Sigmoid colon (tissue), 7 donors: ENCODE data around the gene EFHD1. TPM values are rescaled to one million over a fixed set of nuclear protein-coding genes. Genes with fewer than 3 reads are reported as not detected.

Experiments
- DNase-seq: peaks from one replicate; pipeline ENCODE4 v3.0.0-alpha.2; 2019
- H3K27ac ChIP-seq, 4 donors: fragments of 200-600 bp; sonication (generic); one replicate each; pipeline ENCODE4 v1.5.1; 2016 to 2019; ENCODE audit warnings: mild to moderate bottlenecking in 1 of 4
- H3K27me3 ChIP-seq, 3 donors: fragments of 200-600 bp; sonication (generic); one replicate each; pipeline ENCODE4 v1.5.1; 2019; ENCODE audit warnings: mild to moderate bottlenecking in 1 of 3
- H3K36me3 ChIP-seq, 4 donors: fragments of 200-600 bp; sonication (generic); one replicate each; pipeline ENCODE4 v1.5.1; 2016 to 2019
- H3K4me1 ChIP-seq, 4 donors: fragments of 200-600 bp; sonication (generic); one replicate each; pipeline ENCODE4 v1.5.1; 2017 to 2019
- H3K4me3 ChIP-seq, 4 donors: fragments of 200-600 bp; sonication (generic); one replicate each; pipeline ENCODE4 v1.5.1; 2017 to 2019; ENCODE audit warnings: mild to moderate bottlenecking in 2 of 4, moderate library complexity in 1 of 4
- H3K9me3 ChIP-seq, 4 donors: fragments of 200-600 bp in 3 of 4; sonication (generic) in 3 of 4; one replicate each; pipeline versions ENCODE4 v1.5.1 to v1.6.1; 2013 to 2019
- CTCF ChIP-seq, 4 experiments: fragments of 450-650 bp in 3 of 4; fragments of 200-600 bp in 1 of 4; IDR thresholded peaks; one replicate each; pipeline ENCODE4 v1.5.1; 2016 to 2019; ENCODE audit warnings: antibody characterized with exemption in 4 of 4, mild to moderate bottlenecking in 3 of 4, moderate library complexity in 2 of 4
- EP300 ChIP-seq, 4 donors: sonication (generic); formaldehyde crosslinking; IDR thresholded peaks; one replicate each; pipeline ENCODE4 v1.6.1; 2017; ENCODE audit warnings: antibody characterized with exemption in 4 of 4
- POLR2A ChIP-seq, 2 donors: fragments of 450-650 bp; IDR thresholded peaks; one replicate each; pipeline ENCODE4 v1.6.1; 2016; ENCODE audit warnings: antibody characterized with exemption in 2 of 2, mild to moderate bottlenecking in 2 of 2, moderate library complexity in 2 of 2
- POLR2AphosphoS5 ChIP-seq, 4 donors: sonication (generic); formaldehyde crosslinking; IDR thresholded peaks; one replicate each; pipeline ENCODE4 v1.6.1; 2017; ENCODE audit warnings: antibody characterized with exemption in 4 of 4
- WGBS, 2 donors: extraction: QIAGEN DNeasy Blood & Tissue Kit; methylation state at CpG; one replicate each; pipeline ENCODE4 v1.1.7; 2013; 5-methylcytosine and 5-hydroxymethylcytosine counted together
- intact Hi-C: fragments of 100-400 bp; cut with DNase I; formaldehyde crosslinking; loops from one replicate; pipeline ENCODE4 v1.15.1; 2023
- polyA plus RNA-seq, 3 donors: library from polyadenylated mRNA; stranded (reverse); fragments of 200-250 nt; gene quantifications; one replicate each; pipeline ENCODE4 v1.2.3, GENCODE V29; 2013
- total RNA-seq, 4 donors: library from RNA; depleted of rRNA; stranded (reverse); fragments of >200 nt; gene quantifications; one replicate each; pipeline ENCODE4 v1.1.0, GENCODE V29; 2016
- donor health status: healthy with polysubstance abuse.
- donor health status: Bipolar disorder and iron deficiency.
- donor health status: healthy.

The EFHD1 gene
- total and polyA plus RNA-seq, 7 donors: 0.92 to 8.7 (median 4.2) TPM

GRCh38 chr2:232653441-232653840 lies 20.0 kb downstream of the EFHD1 start:
- no peaks in the 10 kb centered on the region for H3K9me3 ChIP-seq
- no peaks in the 10 kb centered on the region for H3K36me3 ChIP-seq
- intact Hi-C loops: no loop called here
- no peak for DNase-seq
- H3K27ac ChIP-seq: no peak overlapping the region
- H3K4me1 ChIP-seq: no peaks in the 10 kb centered on the region
- no peak for TF ChIP-seq POLR2A (IDR thresholded peaks at IDR 0.05)
- no peak for TF ChIP-seq EP300 (IDR thresholded peaks at IDR 0.05)
- TF ChIP-seq CTCF (IDR thresholded peaks at IDR 0.05): no peak
- no peak for TF ChIP-seq POLR2AphosphoS5 (IDR thresholded peaks at IDR 0.05)
- 93 to 95% methylated on average over 7 of the region's 7 CpGs for WGBS, 2 donors
- no peaks in the 10 kb centered on the region for H3K27me3 ChIP-seq
- no peak overlapping the region for H3K4me3 ChIP-seq

- WGBS, 2 donors: 73 to 81% methylated on average over 6 of the region's 6 CpGs
- intact Hi-C loops: no loop called here
- no peaks in the 10 kb centered on the region for H3K36me3 ChIP-seq
- H3K27ac ChIP-seq: no peak overlapping the region
- no peak overlapping the region for H3K4me3 ChIP-seq
- DNase-seq: no peak
- TF ChIP-seq CTCF (IDR thresholded peaks at IDR 0.05) (no peak), POLR2A (IDR thresholded peaks at IDR 0.05) (no peak)
- H3K9me3 ChIP-seq: no peaks in the 10 kb centered on the region
- no peaks in the 10 kb centered on the region for H3K4me1 ChIP-seq
- H3K27me3 ChIP-seq: no peaks in the 10 kb centered on the region
Observed at GRCh38 chr2:232655392-232655791, 22.0 kb downstream of the EFHD1 start.

GRCh38 chr2:232658217-232658785 lies 24.9 kb downstream of the EFHD1 start:
- no peak overlapping the region for H3K27ac ChIP-seq
- no peaks in the 10 kb centered on the region for H3K36me3 ChIP-seq
- intact Hi-C loops: no loop called here
- TF ChIP-seq EP300 (IDR thresholded peaks at IDR 0.05): no peak
- no peak for TF ChIP-seq CTCF (IDR thresholded peaks at IDR 0.05)
- TF ChIP-seq POLR2A (IDR thresholded peaks at IDR 0.05): no peak
- no peak for TF ChIP-seq POLR2AphosphoS5 (IDR thresholded peaks at IDR 0.05)
- no peaks in the 10 kb centered on the region for H3K27me3 ChIP-seq
- no peak overlapping the region for H3K4me3 ChIP-seq
- no peaks in the 10 kb centered on the region for H3K4me1 ChIP-seq
- no peak for DNase-seq
- 52 to 58% methylated on average over 7 of the region's 7 CpGs for WGBS, 2 donors
- H3K9me3 ChIP-seq: no peaks in the 10 kb centered on the region

GRCh38 chr2:232659359-232659758 lies 26.0 kb downstream of the EFHD1 start:
- Histone ChIP-seq H3K4me3 (no peak overlapping the region), H3K4me1 (no peaks in the 10 kb centered on the region), H3K9me3 (no peaks in the 10 kb centered on the region), H3K27ac (no peak overlapping the region), H3K36me3 (no peaks in the 10 kb centered on the region), H3K27me3 (no peaks in the 10 kb centered on the region)
- TF ChIP-seq CTCF (IDR thresholded peaks at IDR 0.05): no peak
- TF ChIP-seq EP300 (IDR thresholded peaks at IDR 0.05): no peak
- TF ChIP-seq POLR2A (IDR thresholded peaks at IDR 0.05): no peak
- no peak for TF ChIP-seq POLR2AphosphoS5 (IDR thresholded peaks at IDR 0.05)
- no peak for DNase-seq
- 81 to 83% methylated on average over 2 of the region's 2 CpGs for WGBS, 2 donors
- intact Hi-C loops: no loop called here
